NCI-H226 (cell line): Measurements from ENCODE around the gene LAMC1.

ENCODE experiments used
- DNase-seq: peaks from one replicate; pipeline ENCODE4 v3.0.0-alpha.2; 2015

Gene LAMC1

DNA sequence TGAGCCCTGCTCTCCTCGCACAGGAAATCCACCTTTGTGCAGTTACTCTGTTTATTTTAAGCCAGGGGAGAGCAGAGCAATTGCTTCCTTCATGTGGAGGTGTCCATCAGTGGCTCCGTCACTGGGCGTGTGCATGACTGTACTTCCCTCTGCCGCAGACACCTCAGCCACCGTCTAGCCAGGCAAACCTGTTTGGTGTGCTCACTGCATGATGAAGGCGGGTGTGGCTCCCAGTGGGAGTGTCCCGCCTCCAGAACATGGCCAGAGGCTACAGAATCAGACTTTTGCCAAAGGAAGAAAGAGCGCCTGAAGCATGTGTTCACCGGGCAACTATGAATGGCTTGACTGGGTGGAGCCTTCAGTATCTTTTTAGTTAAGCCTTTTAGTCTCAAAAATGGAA lies 136.7 kb downstream of the LAMC1 start:
- DNase-seq, result peak; percentile 99

DNA sequence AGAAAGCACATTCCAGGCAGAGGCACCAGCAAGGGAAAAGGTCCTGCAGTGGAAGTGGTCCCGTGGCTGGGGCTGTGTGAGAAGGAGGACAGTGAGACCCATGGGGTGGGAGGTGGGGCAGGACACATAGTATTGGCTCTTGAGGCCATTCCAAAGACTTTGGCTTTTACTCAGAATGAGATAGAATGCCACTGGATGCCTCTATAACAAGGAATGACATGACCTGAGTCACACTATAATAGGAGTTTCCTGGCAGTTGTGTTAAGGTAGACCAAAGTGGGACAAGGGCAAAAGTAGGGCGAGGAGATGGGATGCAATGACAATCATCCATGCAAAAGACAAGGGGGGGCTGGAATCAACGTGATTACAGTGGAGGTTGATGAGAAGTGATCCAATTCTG lies 138.2 kb downstream of the LAMC1 start:
- DNase-seq, result no peak

DNA sequence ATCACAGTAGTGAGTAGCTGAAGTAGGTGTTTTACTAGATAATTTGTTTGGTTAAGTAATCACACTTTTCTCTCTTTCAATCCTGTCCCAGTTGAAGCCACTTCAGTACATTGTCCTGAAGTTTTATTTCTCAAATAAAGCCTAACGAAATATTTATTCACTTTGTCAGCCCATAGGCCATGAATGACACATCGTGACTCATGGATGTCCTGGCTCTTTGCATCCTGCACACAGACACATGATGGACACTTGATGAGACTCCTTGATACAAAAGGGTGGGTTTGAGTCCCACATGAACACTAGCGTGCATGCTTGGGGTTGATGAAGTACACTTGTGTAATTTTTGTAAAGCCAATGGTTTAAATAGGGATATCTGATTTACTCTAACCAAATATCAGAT lies 140.1 kb downstream of the LAMC1 start:
- peak; percentile 88 for DNase-seq

DNA sequence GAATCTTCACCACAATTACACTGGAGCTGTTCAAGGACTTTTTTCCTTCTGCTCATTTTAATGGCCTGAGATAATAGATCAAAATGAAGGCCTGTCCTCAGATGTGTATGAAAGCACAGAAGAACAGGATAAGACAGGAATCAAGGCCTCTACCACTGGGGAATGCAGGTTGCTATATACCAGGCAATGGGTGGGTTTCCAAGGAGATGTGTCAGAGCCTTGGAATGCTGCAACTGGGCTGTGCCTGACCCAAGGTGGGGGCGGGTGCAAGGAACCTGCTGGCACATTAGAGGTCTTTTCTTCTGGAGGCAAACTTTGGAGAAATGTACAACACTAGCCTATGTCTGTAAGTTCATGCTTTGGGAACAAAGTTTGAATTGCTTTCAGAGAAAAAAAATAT lies 141.1 kb downstream of the LAMC1 start:
- DNase-seq, result peak; percentile 98

DNA sequence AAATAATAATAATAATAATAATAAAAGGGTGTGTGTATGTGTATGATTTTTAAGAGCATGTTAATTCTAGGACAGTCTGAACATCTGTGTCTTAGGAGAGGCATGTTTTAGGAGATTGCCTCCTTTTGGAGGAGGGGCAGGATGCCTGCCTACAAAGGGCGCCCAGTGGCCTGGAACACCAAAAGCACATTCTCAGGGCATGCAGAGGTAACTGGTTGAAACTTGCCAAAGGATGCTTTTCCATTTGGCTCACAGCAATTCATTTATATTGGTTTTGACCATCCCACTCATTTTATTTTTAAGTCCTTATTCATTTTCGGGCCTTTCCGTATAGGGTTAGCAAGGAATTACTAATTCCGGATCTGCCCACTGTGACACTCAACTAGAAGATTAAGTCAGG lies 141.7 kb downstream of the LAMC1 start:
- DNase-seq, result peak; percentile 22

DNA sequence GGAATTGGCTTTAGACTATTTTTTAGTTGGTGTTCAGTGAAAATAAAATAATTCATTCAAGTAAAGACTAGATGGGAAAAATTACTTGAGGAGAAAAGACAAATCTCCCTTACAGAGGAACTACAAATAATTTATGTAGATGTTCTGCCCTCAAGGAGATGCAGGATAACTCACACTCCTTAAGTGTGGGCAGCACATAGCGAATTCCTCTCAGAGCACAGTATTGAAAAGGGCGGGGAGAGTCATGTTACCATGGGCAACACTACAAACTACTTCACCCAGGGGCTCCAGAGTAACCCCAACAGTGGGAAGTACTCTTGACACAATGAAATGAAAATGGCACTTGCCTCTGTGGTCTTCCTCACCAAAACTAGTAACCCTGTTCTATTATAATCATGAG lies 142.2 kb downstream of the LAMC1 start:
- DNase-seq, result peak; percentile 41

DNA sequence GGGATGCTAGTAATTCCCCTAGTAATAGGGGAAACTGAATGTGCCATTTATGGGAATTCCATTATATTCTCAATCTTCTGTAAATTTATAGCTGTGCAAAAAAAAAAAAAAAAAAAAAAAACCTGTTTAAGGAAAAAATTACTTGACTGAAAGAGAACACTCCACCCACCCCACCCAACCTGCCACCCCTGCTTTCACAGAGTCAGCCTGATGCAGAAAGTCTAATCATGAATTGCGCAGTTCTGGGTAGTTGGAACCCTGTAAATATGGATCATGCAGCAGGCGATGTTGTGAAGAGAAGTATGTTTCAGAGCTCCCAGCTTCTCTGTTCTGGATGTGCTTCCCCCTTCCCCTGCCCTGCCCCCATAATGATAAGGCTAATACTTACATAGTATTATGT lies 143.2 kb downstream of the LAMC1 start:
- DNase-seq, result no peak

DNA sequence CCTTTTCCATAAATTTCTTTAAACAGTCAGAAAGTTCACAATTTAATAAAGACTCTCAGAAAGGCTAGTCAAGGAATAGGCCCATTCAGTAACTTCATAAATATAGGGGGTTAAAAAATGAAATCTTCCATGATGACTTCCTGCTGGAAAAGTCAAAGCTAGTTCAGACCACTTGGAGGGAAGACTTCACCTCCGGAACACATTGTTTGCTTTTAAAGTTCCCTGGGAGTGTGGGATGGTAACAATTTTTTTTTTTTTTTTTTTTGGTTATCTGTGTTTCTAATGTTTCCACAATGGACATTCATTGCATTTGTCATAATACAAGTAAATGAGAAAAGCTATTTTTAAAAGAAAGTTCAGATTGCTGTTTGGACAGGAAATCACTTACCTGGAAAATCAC lies 144.5 kb downstream of the LAMC1 start:
- no peak for DNase-seq

DNA sequence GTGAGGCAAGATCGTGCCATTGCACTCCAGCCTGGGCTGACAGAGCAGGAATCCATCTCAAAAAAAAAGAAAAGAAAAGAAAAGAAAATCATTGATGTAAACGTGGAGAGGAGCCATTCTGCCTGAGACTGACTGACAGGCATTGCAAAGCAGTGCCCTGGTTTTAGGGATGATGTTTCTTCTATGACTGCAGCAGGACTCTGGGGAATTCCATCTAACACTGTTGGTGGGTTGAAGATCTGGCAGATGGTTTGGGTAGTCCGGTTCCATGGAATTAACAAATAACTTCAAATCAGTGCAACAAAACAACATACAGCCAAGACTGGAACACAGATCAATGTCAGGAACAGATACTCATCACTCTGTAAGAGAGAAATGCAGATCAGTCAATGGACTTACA lies 145.1 kb downstream of the LAMC1 start:
- no peak for DNase-seq

DNA sequence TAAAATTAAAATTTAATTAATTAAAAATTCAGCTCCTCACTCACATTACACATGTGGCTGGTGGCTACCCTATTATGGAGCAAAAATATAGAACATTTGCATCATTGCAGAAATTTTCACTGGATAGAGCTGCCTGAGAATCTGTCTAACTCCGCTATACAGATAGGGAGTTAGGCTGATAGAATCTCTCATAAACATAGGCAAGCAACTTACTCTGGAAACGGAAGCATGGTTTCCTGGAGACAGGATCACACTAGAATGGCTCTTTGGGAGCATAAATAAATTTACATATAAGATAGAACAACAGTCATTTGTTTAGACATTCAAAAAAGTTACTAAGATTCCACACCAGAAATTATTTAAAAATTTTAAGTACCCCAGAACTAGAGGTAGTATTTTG lies 150.6 kb downstream of the LAMC1 start:
- no peak for DNase-seq

DNA sequence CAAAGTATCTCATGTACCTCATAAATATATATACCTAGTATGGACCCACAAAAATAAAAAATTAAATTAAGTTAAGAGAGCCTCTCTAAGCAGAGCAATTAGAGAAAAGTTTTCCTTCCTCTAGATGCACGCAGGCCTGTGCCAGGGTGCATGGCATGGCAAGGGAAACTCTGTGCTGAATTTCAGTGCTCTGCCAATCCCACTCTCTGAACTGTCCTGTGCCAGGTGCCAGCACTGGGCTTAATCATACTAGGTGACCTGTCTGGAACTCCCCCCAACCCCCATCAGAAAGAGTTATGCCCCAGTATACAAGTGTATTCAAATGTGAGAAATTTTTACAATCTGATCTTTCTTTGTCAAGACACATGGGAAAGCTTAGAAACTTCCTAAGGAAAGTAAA lies 152.4 kb downstream of the LAMC1 start:
- DNase-seq, result no peak

DNA sequence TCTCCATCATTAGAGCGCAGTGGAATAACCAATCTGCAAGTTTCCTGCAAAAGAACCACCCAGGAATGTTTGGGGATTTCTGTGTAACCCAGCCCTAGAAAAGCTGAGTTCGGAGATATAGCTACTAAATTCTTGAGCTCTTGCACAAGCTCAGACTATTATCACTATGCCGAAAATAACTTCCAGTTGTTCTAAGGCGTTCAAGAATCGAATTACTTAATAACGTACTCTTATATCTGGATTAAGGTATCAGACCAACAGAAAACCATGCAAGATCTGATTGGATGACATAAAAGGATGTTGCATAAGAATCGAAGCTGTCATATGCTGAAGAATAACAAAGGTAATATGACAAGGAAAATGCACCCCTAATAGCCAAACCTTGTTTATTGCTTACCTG lies 155.3 kb downstream of the LAMC1 start:
- DNase-seq, result no peak

DNA sequence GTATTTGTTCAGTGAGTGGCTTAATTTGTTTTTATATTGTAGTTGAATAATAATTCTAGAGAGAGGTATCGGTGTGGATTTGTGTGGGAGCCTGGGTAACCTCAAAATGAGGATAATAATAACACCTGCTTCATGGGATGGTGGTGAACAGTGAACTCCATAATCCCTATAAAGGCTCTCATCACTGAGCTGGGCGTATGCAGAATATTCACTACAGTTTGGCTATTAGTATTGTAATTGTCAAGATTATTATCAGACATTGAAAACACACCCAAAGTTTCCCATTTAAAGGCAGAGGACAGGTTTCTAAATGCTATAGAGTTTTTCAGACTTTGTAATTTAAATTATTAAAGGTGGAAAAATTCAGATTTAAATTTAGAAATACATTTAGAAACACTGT lies 155.8 kb downstream of the LAMC1 start:
- DNase-seq, result no peak

DNA sequence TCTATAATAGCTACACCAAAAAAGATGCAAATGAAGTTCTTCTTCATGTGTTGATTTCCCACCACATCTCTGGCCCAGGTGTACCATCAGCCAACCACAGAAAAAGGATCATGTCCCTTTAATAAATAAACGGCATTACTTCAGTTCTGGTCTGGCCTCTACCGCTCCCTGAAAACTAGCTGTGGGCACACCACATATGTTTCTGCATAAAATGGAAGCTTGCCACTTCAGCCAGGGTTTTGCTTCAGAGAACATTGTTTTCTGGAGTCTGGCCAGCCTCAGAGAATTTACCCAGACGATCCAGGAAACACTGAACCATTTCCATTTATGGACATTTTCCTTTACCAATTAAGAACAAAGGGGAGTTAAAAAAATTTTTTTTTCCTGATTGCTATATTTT lies 157.0 kb downstream of the LAMC1 start:
- peak; percentile 75 for DNase-seq

DNA sequence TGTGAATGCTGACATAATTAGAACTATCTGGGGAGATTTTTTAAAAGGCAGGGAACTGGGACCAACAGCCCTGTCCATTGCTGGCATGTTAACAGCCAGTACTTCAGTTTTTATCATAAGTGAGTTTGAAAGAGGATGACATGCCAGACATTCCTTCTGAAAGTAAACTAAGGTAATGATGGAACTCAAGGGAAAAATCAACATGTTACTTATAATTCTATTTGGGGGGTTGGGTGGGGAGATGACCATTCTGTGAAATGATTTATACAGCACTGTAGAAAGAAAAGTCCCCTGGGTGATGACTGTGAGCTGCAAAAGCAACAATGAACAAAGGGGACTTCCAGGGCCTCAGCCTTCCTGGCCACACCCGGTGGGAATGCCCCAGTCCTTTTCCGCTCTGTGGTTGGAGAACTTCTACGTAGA lies 157.4 kb downstream of the LAMC1 start:
- peak; percentile 55 for DNase-seq

DNA sequence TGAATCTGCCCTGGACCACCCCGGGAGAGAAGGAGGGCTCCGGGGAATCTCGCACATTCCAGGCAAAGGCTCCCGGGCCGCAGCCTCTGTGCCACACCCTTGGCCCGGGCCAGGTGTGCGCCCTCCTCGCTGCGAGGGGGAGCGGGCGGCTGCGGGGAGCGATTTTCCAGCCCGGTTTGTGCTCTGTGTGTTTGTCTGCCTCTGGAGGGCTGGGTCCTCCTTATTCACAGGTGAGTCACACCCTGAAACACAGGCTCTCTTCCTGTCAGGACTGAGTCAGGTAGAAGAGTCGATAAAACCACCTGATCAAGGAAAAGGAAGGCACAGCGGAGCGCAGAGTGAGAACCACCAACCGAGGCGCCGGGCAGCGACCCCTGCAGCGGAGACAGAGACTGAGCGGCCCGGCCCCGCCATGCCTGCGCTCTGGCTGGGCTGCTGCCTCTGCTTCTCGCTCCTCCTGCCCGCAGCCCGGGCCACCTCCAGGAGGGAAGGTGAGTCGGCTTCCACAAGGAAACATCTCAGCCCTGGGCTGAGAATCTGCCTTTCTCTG lies 162.8 kb downstream of the LAMC1 start, which contains the start of gene LAMC2:
LAMC2 (plus strand) TSS at position 324 of the 550 bp plus-strand sequence; CDS start at position 413, 89 bp downstream.
- DNase-seq, result no peak

DNA sequence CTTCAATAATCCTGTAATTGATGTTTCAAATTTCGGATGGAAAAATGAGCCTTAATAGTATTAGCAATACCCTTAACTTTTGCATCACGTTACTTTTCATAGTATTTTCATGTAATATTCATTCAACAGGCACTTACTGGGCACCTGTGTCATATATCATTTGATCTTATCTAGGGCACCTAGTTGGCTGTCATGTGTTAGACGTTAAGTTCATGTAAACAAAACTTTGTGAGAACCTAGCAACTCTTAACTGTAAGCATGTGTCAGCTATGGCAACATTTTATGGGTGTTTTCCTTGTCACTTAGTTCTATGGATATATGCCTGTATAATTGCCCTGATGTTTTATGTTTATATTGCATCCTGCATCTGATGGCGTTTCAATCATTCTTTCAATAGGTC lies 163.6 kb downstream of the LAMC1 start:
- DNase-seq, result no peak

DNA sequence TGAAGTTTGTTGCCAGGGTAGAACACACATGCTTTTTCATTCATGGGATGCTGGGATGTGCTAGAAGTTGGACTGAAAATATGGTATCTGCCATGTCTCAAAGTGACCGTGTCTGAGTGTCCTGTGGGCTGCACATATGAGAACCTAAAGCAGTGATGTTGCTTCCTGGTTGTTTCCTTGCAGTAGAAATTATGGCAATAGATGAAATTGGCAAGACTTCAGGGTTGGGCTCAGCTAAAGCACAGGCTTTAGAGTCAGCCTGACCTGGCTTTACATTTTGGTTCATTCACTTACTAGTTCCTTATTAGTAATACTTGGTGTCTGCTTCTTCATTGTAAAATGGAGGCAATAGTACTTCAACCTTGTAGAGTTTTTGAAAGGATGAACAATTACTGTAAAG lies 165.0 kb downstream of the LAMC1 start:
- DNase-seq, result no peak

DNA sequence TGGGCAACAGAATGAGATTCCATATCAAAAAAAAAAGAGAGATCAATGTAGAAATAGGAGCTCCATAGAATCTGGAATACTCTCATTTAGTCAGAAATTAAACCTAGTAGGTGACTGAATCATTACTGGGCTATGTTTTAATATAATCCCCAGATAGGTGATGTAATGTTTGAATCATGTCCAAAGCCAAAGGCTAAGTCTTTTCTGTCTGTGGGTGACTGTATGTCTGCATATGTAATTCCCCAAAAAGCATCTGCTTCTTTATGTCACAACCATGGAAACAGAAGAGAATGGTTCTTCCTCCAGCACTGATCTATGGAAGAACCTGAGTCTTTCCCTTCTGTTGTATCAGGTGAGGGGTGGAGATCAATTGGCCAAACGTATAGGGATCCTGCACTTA lies 168.6 kb downstream of the LAMC1 start:
- peak; percentile 66 for DNase-seq

DNA sequence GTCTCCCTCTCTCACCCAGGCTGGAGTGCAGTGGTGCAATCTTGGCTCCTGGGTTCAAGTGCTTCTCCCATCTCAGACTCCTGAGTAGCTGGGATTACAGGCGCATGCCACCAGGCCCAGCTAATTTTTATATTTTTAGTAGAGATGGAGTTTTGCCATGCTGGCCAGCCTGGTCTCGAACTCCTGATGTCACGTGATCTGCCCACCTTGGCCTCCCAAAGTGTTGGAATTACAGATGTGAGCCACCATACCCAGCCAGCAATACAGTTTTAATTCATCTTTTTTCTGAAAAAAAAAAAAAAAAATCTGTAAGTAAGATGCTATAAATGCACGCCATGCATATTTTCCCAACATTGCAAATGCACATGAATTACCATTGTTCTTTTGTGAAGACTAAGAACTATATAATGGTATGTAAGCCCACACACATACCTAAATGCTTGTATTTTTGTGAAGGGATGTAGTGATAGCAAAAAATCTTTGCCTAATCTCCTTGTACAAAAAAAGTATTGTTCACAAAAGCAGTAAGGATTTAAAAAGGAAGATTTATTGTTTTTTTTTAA lies 170.8 kb downstream of the LAMC1 start:
- no peak for DNase-seq

DNA sequence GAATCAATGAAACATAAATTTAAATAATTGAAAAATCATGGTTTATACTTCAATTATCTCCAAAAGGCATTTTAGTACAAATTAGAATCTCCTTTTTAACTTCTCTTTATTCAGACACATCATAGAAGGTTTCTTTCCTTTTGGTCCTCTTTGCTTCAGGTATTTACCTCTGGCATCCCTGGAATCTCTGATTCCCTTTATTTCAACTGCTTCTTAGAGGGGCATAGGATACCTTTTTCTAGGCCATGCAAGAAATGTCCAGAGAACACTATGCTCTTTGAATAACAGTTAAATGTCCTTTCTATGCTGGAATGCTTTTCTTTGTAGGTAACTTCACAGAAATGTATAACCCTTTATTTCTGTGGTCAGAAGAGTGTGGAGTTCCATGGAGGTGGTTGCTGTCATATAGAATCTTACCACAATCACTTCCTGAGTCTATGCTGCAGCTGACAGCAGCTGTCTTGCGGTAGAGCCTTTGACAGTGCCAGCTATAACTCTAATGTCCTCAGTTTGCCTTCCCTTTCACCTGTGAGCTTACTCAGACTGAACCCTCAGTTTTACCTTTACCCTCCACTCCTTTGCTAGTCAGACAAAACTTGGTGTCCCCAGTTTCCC lies 171.4 kb downstream of the LAMC1 start:
- DNase-seq, result no peak

DNA sequence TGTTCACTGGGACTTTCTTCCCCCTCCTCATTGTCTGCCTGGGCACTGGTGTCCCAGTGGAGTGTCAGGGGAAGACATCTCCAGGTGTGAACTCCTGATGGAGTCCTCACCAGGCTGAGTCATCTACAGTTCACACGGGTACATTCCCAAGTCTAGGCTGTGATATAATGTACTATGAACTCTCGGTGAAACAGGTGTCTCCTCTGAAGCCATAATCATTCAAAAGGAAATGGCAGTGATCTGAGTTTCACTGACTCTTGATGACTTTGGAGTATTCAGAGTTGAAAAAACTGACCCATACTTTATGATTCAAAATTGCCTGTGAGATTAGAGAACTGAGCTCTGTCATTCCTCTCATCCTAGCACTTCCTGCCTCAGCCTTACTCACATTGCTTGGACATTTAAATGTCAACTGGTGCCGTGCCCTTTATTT lies 171.9 kb downstream of the LAMC1 start:
- peak; percentile 43 for DNase-seq
